ENCODE measurements around the gene NOB1.

DNA sequence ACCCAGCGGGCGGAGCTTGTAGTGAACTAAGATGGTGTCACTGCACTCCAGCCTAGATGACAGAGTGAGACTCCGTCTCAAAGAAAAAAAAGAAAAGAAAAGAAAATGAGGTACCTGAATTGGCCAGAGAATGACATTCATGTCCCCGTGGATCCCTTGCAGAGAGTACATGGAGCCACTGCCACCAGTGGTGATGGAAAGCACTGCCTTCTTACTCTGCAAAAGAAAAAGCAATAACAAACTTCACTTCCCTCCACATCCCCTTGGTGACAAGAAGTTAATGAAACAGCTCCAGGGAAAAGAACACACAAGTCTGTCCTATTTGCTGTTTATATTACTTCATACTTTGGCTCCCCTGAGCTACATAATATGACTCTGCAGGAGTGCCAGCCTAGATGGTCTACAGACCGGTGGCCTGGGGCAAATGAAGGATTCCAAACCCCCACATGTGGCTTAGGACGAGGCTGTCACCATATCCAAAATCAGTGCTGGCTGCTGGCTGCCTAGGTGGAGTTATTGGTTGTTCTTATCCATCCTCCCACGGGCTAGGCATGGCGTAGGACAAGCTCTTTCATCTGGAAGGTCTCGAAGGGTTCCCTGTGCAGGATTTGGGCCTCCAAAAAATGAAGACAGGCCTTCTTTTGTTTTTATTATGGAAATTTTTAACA, 41.7 kb downstream of the NOB1 start:
- TF ChIP-seq, protein P1, sequence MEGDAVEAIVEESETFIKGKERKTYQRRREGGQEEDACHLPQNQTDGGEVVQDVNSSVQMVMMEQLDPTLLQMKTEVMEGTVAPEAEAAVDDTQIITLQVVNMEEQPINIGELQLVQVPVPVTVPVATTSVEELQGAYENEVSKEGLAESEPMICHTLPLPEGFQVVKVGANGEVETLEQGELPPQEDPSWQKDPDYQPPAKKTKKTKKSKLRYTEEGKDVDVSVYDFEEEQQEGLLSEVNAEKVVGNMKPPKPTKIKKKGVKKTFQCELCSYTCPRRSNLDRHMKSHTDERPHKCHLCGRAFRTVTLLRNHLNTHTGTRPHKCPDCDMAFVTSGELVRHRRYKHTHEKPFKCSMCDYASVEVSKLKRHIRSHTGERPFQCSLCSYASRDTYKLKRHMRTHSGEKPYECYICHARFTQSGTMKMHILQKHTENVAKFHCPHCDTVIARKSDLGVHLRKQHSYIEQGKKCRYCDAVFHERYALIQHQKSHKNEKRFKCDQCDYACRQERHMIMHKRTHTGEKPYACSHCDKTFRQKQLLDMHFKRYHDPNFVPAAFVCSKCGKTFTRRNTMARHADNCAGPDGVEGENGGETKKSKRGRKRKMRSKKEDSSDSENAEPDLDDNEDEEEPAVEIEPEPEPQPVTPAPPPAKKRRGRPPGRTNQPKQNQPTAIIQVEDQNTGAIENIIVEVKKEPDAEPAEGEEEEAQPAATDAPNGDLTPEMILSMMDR (IDR thresholded peaks at IDR 0.05): peak in 1 of 3 experiments; percentile 29
- TF ChIP-seq POLR2A (IDR thresholded peaks at IDR 0.05; ENCODE audit: low read depth): no peak

Measured in esophagus muscularis mucosa (tissue), 3 donors.